Stimulated activated CD8-positive, alpha-beta memory T cell treated with anti-CD3 and anti-CD28 coated beads, Interleukin-4, amount 100 ng/mL, for 4 hours (primary cell): ENCODE measurements around the gene ARHGAP10.
"Not testable (repeated sequence)": the region's sequence is repeated elsewhere in the genome, so short reads cannot be mapped to it uniquely, and the experiment has no call there.

Source experiments
- DNase-seq, 2 donors: peaks; one replicate each; pipeline ENCODE4 v3.0.0-alpha.2; 2020; ENCODE audit warnings: low read depth in 2 of 2, low spot score in 1 of 2

ARHGAP10 gene

DNA sequence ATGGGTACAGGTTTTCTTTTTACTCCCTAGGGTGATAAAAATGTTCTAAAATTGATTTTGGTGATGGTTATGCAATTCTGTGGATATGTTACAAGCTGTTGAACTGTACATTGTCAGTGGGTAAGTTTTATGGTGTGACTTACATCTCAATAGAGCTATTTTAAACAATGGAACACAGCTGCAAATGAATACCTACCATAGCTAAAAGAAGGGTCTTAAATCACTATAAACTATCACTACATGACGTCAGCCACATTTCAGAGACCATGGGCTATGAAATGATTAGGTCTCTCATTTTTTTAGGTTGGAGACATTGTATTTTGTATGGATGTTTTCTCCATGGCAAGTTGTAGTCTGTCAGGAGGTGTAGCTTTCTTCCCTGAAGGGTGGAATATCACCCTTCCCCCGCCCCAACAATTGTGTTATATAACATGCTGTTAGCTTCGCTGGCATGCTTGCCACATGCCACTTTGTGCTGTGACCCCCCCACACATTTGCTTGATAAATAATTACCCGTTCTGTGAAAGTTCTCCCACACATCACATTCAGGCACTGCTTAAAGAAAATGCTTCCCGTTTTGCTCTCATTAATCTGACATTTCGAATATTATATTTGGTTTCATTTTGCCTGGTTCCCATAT lies 159.7 kb downstream of the ARHGAP10 start:
- DNase-seq: no peak

DNA sequence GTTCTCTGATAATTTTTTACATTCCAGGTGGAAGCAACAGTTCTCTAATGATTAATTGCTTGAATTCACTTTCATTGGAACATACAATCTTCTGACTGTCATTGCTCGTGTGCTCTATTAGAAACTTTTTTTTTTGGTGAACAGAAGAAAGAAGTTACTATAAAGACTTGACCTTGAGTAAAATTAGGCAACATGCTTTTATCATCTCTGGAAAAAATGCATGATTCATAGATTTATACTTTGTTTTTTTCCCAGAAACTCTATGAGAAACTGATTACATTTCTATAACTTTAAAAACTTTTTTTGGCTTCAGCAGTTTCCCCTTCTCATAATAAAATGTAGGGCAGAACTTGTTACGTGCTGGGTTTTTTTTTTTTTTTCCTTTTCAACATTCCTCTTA lies 167.6 kb downstream of the ARHGAP10 start:
- DNase-seq: no peak

DNA sequence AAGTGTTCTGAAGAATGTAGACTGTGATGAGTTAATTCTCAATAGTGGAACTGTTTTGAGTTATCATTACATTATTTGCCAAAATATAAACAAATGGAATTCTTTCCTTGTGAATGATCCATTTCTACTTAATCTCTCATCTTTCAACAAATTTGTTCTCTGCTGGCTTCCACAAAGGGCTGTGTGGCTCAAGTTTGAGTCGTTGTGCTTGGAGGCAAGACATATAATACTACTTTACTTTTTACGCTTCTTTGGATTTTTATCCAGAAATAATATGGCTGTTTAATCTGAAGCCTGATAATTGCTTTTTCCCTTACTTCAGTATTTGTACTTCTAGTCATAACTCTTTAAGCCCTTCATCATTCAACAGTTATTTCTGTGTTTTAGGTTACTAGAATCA lies 169.5 kb downstream of the ARHGAP10 start:
- DNase-seq: no peak

DNA sequence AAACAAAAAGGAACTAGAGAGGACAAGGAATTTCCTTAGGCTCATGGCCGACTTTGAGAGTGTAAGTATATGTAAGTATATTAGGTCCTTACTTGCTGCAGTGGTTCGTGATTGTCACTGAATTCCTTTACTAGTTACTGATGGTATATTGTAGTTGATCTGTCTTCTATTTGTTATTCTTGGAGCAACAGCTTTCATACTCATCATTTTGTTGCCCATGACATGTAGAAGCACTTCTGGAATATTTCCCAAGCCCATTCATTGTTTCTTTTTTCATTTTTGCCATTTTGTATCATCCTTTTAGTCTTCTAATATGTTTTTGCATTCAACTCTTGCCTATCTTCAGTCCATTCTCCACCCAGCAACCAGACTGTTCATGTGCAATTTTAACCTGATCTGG lies 170.0 kb downstream of the ARHGAP10 start:
- no peak for DNase-seq

DNA sequence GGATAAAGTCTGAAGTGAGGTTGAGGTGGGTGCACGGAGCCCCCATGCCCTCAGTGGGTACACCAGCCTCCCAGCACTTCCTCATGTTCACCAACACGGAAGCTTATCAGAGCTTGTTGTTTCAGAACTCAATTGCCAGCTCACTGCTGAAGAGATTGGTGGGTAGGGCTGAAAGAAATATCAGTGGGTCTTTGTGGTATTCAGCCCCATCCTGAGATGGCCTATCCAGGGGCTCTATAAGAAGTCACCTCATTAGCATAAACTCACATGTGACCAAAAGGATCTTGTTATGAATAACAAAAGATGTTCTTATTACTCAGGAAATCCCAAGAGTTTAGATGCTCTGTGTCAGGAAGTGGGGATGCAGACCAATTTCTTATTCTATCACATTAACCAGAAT lies 177.3 kb downstream of the ARHGAP10 start:
- DNase-seq: no peak

DNA sequence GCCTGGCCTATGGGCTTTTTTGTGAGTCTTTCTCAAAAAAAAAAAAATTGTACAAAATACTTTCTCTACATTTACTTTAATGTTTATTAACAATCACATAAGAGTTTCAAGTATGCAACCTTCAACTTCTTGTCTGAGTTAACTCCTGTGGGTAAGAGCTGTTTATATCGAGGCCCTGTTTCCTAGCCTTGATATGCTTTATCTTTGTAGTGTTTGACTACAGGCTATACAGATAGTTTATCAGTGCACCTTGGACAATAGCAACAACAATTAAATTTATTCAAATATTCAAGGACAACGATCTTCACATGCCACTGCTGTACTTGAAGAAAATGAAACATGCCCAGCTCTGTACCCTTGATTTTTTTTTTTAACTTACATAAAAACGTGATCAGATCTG lies 178.4 kb downstream of the ARHGAP10 start:
- DNase-seq: no peak

DNA sequence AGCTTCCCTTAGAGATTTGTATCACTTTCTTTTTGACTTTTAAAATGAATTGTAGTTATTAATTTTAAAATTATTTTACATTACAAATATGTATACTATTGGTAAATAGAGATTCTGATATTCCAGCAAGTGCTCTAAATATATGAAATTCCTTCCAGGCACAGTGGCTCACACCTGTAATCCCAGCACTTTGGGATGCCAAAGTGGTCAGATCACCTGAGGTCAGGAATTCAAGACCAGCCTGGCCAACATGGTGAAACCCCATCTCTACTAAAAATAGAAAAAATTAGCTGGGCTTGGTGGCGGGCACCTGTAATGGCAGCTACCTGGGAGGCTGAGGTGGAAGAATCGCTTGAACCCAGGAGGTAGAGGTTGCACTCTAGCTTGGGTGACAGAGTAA lies 180.2 kb downstream of the ARHGAP10 start:
- not testable (repeated sequence) for DNase-seq

DNA sequence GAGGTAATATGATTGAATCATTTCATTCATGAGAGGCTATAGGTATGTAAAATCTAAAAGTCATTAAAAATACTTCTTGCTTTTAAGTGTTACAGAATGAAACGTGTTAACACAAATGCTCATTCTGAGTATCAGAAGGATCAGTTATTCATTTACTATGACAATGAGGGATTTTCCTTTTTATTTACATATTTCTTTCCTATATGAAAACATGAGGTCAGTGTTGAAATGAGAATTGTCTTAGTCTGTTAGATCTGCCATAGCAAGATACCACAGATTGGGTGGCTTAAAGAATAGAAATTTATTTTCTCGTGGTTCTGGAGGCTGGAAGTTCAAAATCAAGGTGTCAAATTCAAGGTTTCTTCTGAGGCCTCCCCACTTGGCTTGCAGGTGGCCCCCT lies 181.2 kb downstream of the ARHGAP10 start:
- no peak for DNase-seq

DNA sequence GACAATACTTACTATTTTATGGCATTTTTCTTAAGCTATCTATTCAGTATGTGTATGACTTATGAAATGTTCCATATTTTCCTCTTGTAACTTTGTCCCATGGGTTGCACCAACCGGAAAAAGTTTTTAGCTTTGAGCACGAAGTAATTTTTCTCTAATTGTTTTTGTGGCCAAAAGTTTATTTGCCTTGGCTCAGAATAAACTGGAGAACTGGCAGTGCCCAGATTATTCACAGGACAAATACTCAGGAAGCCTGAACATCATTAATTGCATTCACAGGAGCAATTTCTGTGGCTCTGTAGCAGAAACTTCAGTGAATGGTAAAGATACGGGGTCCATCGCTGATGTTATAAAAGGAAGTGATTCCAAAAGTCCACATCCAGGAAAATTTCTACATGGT lies 184.5 kb downstream of the ARHGAP10 start:
- no peak for DNase-seq

DNA sequence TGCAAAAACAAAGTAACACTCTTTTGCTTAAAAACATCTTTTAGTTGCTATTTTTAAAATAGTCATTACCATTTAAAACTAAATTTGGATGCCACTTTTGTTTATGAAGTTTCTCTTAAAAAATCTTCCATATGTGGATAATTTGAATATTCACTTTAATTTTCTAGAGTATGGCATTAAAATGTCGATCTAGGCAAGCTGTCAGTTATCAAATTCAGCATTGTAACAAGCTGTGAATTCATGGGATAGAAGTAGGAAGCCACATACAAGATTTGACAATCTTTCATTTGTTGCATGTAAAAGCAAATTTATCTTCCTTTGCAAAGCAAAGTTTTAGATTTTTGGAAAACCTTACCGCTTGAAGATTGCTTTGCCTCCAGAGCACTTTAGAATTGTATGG lies 191.5 kb downstream of the ARHGAP10 start:
- DNase-seq: no peak

DNA sequence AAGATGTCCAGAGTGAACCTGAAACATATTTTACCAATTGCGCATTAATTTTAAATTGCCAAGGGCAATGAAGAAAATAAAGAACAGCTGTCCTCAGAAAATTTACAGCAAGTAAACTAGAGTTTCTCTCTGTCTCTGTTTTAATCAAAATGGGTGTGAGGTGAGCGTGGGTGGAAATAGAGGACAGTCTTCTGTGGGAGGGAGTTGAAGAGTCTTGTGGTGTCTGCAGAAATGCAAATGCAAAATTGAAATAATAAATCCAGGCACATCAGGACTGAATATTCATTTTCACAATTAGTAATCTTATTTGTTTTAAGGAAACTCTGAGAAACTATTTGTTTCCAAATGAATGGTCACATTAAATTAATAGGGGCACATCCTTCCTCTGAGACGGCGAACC lies 192.0 kb downstream of the ARHGAP10 start:
- DNase-seq: no peak

DNA sequence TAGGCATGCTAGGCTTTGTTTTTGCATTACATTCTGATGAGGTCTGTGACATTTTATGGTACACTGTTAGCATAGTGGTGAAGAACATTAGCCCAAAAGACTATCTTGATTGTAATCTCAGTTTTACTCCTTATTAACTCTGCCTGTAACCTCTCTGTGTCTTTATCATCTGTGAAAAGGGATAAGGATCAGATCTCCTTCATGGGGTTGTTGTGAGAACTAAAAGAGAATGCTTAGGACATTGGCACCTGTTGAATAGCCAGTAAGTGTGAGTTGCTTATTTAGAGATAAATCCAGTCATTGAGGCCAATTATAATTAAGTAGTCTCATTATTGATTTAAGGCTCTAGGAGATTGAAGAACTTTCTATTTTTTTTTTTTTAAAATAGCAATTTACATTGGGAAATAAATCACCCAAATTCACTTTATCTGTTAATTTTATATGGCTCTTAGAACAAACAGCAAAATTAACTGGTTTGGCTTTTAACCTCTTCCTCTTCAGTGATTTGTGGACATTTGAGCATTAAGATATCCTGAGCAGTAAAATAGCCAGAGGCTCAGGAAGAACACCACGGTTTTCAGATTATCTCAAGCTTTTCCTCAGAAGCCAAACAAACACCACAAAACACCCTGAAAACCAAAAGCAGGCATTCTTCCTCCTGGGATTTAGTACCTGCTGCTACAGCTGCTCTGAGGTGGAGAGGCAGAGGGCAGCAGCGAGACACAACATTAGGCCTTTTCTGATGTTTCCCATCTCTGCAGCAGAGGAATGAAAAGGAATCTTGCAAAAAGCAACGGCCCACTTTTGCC lies 192.9 kb downstream of the ARHGAP10 start:
- no peak for DNase-seq

DNA sequence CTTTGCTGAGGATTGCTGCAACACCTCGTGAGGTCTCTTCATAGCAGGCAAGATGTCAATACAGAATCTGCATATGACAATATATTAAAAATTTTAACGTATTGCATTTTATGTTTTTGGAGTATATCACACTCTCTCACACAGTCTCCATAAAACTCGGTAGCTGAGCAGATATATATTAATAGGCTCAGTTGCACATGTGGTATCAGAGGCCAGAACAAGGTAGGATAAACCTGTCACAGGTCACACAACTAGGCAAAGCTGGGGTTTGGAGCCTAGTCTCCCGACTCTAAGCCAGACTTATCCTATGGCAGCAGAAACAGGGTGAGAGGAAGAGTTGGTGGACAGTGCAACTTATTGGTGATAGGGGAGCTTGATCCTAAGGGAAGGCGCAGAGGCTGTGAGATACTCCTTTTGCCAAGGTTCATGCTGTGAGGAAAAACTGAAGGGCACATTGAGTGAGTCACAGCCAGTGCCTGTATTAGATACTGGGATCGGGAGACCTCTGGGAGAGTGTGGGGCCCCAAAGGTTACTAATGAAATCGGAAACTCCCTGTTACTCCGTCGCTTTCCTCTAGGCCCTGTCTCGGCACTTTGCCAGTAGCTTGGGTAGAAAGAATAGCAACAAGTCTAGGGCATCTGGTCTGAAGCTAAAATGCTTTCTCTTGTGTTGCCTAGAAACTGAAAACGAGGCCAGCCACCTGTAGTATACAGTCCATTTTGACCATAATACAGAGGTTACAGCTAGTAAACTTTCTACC lies 195.7 kb downstream of the ARHGAP10 start:
- no peak for DNase-seq

DNA sequence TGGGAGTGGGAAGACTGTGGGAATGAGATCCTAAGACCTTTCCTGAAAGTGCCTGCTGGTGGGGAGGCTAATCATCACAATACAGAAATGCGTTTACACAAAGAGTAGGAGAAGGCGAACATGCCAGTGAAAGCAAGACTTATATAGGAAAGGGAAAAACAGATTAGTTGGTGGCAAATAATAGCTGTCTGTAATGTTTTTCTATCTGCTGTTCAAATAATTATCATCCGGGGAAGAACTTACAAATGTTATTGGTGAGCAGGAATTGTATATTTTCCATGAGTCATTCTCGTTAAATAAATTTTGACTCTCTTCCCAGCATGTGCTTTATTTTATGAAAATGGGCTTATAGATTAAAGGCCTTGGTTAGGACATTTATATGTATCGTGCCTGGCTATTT lies 196.5 kb downstream of the ARHGAP10 start:
- no peak for DNase-seq

DNA sequence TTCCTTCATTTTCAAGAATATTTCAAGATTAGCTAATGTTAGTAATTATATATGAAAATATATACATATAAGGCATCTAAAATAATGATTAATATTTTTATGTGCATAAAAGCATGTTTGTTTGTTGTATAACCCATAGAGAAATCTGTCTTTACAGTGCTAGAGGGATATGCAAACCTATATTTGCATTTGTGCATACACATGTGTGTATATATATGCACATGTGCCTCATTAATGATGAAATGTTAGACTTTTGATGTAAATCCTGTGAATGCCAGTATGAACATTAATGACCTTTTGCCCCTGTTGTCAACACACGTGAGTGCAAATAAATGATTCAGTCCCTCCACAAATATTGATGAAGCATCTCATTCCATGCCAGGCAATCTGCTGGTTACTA lies 197.9 kb downstream of the ARHGAP10 start:
- no peak for DNase-seq

DNA sequence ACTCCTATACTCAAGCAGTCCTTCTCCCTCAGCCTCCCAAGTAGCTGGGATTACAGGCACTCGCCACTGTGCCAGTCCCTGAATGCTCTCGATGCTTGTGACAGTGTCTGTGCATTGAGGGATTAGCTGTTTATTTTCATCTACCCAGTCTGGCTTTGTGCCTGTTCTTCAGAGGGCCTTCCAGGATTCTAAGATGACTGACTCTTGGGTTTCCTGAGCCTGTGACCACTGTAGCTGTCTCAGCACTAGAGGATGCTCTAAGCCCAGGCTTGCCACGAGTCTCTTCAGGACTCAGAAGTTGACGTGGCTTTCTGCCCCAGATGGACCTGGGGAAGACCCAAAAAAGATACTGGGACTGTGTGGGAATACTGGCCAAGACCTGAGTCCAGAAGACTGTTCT lies 201.4 kb downstream of the ARHGAP10 start:
- DNase-seq: no peak

DNA sequence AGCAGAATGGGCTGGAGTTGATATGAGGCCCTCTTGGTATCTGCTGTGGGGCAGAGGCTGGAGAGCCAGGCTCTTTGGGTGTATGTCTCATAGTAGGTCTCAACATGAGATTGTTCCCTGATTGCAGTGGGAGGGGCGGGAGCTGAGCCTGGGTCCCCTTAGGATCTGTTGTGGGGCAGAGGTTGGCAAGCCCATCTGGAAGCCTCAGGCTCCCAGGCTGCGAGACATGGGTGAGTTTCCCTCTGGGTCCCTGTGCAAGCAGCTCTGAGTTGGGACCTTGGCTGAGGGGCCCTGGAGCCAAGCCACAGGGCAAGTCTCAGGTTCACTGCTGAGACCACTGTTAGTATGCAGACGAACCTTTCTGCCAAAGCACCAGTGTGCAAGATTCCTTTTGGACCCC lies 201.9 kb downstream of the ARHGAP10 start:
- no peak for DNase-seq

DNA sequence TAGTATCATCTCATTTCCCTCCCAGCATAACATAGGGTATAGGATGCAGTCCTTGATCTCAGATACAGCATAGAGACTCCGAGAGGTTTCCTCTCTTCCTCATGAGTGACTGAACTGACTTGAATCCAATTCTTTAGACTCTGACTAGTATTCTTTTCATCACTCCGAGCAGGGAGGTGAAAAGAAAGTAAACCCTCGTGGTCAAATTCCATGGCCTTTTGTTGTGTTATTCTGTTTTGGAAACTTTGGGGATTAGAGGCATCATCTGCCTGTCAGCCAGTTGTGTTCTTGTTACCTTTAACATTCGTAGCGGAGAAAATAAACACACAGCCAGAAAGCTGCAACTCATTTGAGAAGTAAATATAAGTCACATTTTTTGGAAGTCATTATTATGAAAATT lies 206.6 kb downstream of the ARHGAP10 start:
- DNase-seq: no peak

DNA sequence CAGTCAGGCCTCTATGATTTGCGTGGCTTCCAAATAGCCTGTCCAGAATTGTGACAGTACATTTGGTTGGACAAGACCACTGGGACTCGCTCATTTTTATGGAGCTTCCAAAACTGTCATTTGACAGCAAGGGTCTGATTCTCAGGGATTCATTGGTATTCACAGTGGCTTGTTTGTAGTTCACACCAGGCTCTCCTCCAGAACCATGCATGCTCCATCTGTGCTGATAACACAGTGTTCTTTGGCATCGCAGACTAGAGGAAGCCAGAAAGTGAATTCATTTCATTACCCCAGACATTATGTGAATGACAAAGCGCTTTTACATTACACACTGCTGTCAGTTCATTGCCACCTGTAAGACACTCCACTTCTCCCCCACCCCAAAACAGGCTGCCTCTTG lies 208.3 kb downstream of the ARHGAP10 start:
- DNase-seq: no peak

DNA sequence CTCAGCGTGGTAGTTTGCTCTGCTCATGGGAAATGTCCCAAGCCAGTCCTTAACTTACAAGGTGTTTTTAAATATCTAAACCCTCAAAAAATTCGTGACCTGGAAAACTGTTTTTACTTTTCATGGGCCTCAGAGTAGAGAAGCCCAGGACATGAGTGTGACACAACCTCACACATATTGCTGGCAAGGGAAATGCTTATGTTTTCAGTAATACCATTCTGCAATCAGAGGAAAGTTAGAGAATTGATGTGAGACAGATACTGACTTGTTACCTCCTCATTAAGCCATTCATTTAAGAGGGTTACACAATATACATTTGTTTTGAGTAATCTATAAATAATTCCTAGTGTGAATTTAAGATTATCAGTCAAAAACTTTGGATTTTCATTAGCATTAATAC lies 209.5 kb downstream of the ARHGAP10 start:
- no peak for DNase-seq

DNA sequence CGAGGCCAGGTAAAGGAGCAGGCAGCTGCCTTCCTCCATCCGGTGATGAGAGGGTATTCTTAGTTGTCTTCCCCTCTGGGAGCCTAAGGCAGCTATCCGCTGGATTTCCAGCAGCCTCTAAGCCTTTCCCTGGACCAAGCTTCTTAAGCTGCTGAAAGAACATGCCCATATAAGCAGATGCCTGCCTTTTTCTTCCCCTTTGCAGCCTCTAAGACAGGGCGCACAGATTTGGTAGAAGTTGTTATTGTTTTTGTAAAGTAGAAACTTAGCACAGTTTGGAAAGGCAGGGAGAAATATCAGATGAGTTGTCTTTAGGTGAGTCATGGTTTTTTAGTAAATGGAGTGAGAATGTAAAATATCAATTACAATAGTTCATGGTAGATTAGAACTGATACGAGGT lies 210.8 kb downstream of the ARHGAP10 start:
- no peak for DNase-seq

DNA sequence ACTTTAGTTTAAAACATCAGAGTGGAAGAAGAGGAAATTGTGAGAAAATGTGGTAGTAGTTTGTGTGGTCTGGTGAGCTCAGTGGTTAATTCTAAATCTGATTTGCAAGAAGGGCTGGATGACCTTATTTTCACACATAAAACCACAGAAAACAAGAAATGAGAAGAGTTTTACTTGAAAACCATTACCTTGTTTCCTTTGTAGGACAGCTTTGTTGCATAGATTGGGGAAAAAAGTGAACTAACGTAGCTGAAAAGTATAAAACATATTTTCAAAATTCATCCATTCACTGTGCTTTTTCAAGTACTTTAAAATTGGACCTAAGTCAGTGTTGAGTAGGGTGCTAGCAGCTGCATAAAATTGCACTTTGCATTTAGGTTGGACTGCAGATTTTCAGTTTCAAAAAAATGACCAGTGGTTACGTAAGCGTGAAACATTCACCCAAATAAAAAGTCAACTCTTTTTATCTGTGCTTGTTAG lies 211.3 kb downstream of the ARHGAP10 start:
- no peak for DNase-seq
